GM18873 (cell line): ENCODE data around the gene GPR153.
"Not testable (repeated sequence)": the region's sequence is repeated elsewhere in the genome, so short reads cannot be mapped to it uniquely, and the experiment has no call there.

Source experiments
- ATAC-seq: cut with Tn5 transposase; IDR thresholded peaks from one replicate; pipeline ENCODE4 v1.9.1; 2021; ENCODE audit warnings: mild to moderate bottlenecking, moderate library complexity, moderate number of reproducible peaks; ENCODE audit not compliant: unreplicated experiment, low FRiP score

The GPR153 gene

GRCh38 chr1:6260961-6261614 lies at the start of gene GPR153:
GPR153 (minus strand) TSS chr1:6261098; CDS start chr1:6254905, 6,193 bp downstream.
- ATAC-seq: no peak

GRCh38 chr1:6310116-6310848 lies 49.4 kb upstream of the GPR153 start:
- no peak for ATAC-seq

GRCh38 chr1:6309564-6309963 lies 48.7 kb upstream of the GPR153 start:
- no peak for ATAC-seq

GRCh38 chr1:6308449-6308848 lies 47.6 kb upstream of the GPR153 start:
- no peak for ATAC-seq

GRCh38 chr1:6307682-6308081 lies 46.8 kb upstream of the GPR153 start:
- not testable (repeated sequence) for ATAC-seq

- no peak for ATAC-seq
Observed at GRCh38 chr1:6307099-6307498, 46.2 kb upstream of the GPR153 start.

- no peak for ATAC-seq
Observed at GRCh38 chr1:6303397-6304012, 42.6 kb upstream of the GPR153 start.

- no peak for ATAC-seq
Observed at GRCh38 chr1:6302568-6302967, 41.7 kb upstream of the GPR153 start.

- no peak for ATAC-seq
Observed at GRCh38 chr1:6301526-6301925, 40.6 kb upstream of the GPR153 start.

- ATAC-seq: no peak
Observed at GRCh38 chr1:6300342-6301048, 39.6 kb upstream of the GPR153 start.

GRCh38 chr1:6299557-6300165 lies 38.8 kb upstream of the GPR153 start:
- ATAC-seq: no peak

GRCh38 chr1:6298940-6299465 lies 38.1 kb upstream of the GPR153 start:
- ATAC-seq: no peak

GRCh38 chr1:6298530-6298929 lies 37.6 kb upstream of the GPR153 start:
- ATAC-seq: no peak

GRCh38 chr1:6295910-6296309 lies 35.0 kb upstream of the GPR153 start:
- ATAC-seq: no peak

GRCh38 chr1:6294890-6295556 lies 34.1 kb upstream of the GPR153 start:
- ATAC-seq: no peak

GRCh38 chr1:6294080-6294889 lies 33.4 kb upstream of the GPR153 start:
- no peak for ATAC-seq

- ATAC-seq: no peak
Observed at GRCh38 chr1:6292102-6292501, 31.2 kb upstream of the GPR153 start.

GRCh38 chr1:6288665-6289064 lies 27.8 kb upstream of the GPR153 start:
- no peak for ATAC-seq

- ATAC-seq: no peak
Observed at GRCh38 chr1:6288026-6288425, 27.1 kb upstream of the GPR153 start.
